GM21619 (cell line): ENCODE data around the gene RHOD.

Source experiments
- ATAC-seq: cut with Tn5 transposase; IDR thresholded peaks from one replicate; pipeline ENCODE4 v1.9.1; 2021; ENCODE audit not compliant: unreplicated experiment

RHOD gene, protein sequence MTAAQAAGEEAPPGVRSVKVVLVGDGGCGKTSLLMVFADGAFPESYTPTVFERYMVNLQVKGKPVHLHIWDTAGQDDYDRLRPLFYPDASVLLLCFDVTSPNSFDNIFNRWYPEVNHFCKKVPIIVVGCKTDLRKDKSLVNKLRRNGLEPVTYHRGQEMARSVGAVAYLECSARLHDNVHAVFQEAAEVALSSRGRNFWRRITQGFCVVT

DNA sequence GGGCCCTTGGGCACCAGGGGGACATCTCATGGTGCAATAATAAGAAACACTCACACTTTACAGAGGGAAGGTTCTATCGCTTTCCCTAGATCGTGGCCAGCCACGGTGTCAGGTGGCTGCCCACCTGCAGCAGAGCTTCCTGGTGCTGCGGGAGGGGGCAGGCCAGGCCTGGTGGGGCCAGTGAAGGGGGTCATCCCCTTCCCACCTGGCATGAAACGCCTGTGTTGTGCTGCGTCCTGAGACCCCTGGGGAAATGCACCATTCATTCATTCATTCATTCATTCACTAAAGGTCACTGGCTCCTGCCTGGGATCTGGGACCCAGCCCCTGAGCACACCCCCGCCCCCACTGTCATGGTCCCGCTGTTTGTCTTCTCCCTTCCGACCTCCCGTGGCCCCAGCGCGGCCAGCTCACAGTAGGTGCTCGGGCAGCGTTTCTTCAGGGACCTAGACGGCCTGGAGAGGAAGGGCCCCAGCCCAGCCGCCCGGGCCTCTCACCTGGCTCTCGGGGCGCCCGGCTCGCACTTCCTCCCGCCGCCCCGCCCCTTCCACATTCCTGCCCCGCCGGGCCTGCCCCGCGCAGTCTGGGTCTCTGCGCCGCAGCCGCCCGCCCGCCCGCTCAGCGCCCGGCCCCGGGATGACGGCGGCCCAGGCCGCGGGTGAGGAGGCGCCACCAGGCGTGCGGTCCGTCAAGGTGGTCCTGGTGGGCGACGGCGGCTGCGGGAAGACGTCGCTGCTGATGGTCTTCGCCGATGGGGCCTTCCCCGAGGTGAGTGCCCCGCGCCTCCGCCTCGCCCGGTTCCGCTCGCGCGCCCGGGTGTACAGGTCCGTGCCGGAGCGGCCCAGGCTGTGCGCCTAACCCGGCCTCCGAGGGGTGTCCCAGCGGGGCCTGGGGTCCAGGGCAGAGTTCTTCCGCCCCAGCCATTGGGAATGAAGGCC is at the start of gene RHOD:
RHOD (plus strand) TSS at position 581 of the 938 bp plus-strand sequence; CDS start at position 637, 56 bp downstream.
- ATAC-seq = no peak

GRCh38 chr11:67007126-67007525 is 49.5 kb upstream of the RHOD start:
- no peak for ATAC-seq

DNA sequence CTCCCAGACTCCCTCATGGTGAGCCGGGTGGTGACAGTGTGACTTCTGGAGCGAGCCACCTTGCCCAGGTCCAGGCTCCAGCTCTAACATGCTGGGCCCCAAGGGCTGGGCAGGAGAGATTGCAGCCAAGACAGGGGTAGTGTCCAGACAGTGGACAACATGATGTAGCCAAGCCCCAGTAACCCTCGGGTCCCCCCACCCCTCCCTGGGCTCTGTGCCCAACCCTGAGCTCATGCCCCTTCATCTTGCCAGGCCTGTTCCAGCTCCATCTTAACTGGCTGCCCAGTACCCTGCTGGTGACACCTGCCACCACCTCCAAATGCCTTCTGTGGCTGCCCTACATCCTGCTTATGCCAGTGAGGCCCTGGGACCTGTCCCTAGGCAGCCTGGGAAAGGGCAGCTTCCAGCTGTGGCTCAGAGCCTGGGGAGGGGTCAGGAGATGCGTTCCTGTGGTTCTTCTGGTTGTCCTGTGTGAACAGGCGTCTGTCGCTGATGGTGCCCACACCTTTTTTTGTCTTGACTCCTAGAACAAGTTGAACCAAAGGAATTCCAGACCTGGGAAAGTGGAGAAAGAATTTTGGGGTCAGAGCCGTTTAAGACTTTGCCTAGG is 46.2 kb upstream of the RHOD start:
- no peak for ATAC-seq

GRCh38 chr11:67013511-67014045 is 43.1 kb upstream of the RHOD start:
- ATAC-seq = no peak

DNA sequence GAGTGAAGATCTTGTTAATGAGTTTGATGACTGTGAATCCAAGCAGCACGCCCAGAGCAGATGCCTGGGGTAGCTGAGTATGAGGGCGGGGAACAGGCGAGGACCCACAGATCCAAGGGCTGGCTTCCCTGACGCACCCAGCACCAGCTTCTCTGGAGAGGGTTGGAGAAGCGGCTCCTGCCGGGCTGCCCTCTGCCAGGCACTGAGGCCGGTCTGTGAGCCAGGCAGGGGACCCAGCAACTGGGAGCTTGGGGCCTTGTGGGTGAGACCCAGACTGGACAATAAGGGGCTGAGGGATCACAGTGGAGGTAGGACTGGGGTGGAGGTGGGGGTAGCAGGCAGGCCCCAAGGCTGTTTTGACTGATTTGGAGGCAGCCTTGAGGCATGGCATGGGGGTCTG is 42.3 kb upstream of the RHOD start:
- no peak for ATAC-seq

- no peak for ATAC-seq
These were observed 41.6 kb upstream of the RHOD start for GRCh38 chr11:67015048-67015447.

GRCh38 chr11:67016550-67016949 is 40.1 kb upstream of the RHOD start:
- ATAC-seq = no peak

- ATAC-seq = no peak
These were observed 35.7 kb upstream of the RHOD start for GRCh38 chr11:67020949-67021348.

- ATAC-seq = no peak
These were observed 34.2 kb upstream of the RHOD start for GRCh38 chr11:67022341-67022933.

GRCh38 chr11:67022961-67023956 is 33.4 kb upstream of the RHOD start, which contains the start of gene SYT12:
Gene SYT12, plus strand, starts transcription at chr11:67023134. Its CDS starts 7,011 bp downstream, at chr11:67030145.
- ATAC-seq = no peak

DNA sequence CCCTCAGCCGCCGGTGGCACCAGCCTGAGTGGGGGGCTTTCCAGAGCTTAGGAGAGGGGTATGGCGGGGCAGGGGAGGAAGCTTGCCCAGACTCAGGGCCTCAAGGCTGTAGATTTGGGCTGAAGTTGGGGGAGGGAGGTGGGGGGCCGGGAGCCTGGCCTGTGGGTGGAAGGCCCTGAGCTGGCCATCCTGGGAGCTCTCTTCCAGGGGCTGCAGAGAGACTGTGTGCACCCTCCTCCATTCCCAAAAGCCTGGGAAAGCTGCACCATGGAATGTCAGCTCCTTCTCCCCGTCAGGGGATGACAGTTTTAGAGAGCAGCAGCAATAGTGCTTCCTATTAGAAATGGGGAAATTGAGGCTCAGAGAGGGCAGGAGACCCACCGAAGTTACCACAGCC is 32.7 kb upstream of the RHOD start:
- no peak for ATAC-seq

DNA sequence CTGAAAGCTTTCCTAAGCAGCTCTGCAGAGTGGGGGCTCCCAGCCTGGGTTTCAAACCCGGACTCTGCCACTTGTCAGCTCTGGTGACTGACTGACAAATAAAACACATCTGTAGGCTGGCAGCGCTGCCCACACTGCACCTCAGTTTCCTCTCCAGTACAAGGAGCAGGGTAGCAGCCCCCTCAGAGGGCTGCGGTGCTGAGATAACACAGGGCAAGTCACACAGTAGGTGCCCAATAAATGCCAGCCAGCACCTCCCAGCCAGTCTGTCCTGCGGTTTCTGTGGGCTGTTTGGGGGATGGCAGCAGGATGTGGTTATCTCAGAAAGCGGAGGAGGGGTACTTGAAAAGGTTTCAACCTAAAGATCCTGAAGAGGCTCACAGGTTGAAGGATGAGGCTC is 32.2 kb upstream of the RHOD start:
- no peak for ATAC-seq

GRCh38 chr11:67024966-67025365 is 31.7 kb upstream of the RHOD start:
- ATAC-seq = no peak

GRCh38 chr11:67025750-67026149 is 30.9 kb upstream of the RHOD start:
- ATAC-seq = no peak

GRCh38 chr11:67026941-67027340 is 29.7 kb upstream of the RHOD start:
- no peak for ATAC-seq

DNA sequence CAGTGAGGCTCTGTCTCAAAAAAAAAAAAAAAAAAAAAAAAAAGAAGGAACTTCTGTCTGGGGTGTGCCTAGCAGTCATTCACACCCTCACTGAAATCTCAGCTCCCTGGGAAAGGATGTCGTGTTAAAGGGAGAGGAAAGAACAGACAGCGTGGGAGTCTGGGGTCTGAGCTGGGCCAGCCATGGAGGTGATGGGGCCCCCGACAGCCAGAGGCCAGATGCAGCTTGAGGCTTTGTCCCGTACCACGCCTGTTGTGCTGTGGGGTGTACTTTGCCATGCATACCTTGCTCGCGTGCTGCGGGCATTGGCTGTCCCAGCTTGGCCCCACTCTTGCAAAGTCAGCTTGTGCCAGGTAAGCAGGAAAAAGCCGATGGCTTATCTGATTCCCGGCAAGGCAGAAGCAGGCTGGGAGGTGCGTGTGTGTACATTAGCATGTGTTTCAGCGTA is 29.1 kb upstream of the RHOD start:
- ATAC-seq = no peak

- ATAC-seq = peak; percentile 68
These were observed 28.6 kb upstream of the RHOD start for GRCh38 chr11:67027943-67028542.

DNA sequence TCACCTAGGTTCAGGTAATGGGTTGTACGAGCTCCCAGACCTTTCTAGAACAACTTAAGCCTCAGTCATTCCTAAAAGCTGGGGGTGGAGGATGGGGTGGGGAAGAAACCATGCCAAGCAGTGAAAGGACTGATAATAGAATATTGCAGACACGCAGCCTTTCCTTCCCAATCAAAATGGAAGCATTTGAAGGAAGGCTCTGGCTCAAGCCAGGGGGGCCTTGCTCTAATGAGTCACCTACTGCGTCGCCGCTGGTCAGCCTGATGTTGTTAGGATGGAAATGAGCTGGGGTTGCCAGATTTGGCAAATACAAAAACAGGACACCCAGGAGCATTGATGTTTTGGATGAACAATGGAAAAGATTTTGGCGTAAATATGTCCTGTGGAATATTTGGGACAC is 27.5 kb upstream of the RHOD start:
- no peak for ATAC-seq

- no peak for ATAC-seq
These were observed 25.7 kb upstream of the RHOD start for GRCh38 chr11:67030976-67031375.
